ENCODE data around the gene HOXA13.

The HOXA13 gene

DNA sequence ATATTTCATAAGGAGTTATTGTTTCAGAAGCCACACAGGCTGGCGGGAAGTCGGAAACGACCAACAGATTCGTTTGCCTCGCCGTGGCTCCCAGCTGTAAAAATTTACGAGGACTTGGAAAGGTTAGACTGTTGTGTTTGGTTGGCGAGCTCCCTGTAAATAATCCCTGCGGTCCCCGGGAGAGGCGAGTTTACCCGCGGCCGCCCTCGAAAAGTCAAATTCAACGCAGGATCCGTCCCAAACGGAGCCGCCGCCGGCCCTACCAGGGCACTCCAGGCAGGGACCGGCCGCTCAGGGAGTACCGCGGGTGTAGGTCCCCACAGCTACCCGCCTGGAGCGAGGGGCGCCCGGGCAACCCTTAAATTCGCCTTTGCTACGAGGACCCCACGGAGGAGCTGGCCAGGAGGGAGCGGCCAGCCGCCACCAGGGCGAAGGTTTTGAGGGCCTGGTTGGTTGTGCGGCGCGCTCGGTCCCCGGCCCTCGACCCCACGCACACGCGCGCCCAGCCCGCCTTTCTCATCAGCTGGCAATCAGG is 33.8 kb downstream of the HOXA13 start (continued):
- TF ChIP-seq KLF16 (tag by site-specific recombination; IDR thresholded peaks at IDR 0.05) (no peak), ZNF266 (tag by site-specific recombination; IDR thresholded peaks at IDR 0.05; ENCODE audit: low read depth) (no peak), ZSCAN16 (tag by site-specific recombination; IDR thresholded peaks at IDR 0.05) (0 out of 2 replicates have a peak, but pooled peaks have one; percentile 5), ZNF146 (tag by site-specific recombination; IDR thresholded peaks at IDR 0.05) (no peak), ZNF211 (tag by site-specific recombination; IDR thresholded peaks at IDR 0.05; ENCODE audit: low read depth) (no peak), ZNF423 (tag by site-specific recombination; IDR thresholded peaks at IDR 0.05) (no peak; the same call in 1 of the 2 replicates), ZNF18 (tag by site-specific recombination; IDR thresholded peaks at IDR 0.05) (0 out of 2 replicates have a peak, but pooled peaks have one; percentile 35), KLF7 (tag by site-specific recombination; IDR thresholded peaks at IDR 0.05; ENCODE audit: borderline replicate concordance) (no peak), ZNF112 (tag by site-specific recombination; IDR thresholded peaks at IDR 0.05) (no peak), PRDM2 (tag by site-specific recombination; IDR thresholded peaks at IDR 0.05; ENCODE audit: borderline replicate concordance) (no peak), EGR2 (tag by site-specific recombination; IDR thresholded peaks at IDR 0.05; ENCODE audit: low read depth) (no peak), ZNF510 (tag by site-specific recombination; IDR thresholded peaks at IDR 0.05; ENCODE audit: insufficient replicate concordance) (no peak), ZNF677 (tag by site-specific recombination; IDR thresholded peaks at IDR 0.05) (no peak), ZNF777 (tag by site-specific recombination; IDR thresholded peaks at IDR 0.05; ENCODE audit: borderline replicate concordance) (no peak), WT1 (tag by site-specific recombination; IDR thresholded peaks at IDR 0.05) (no peak), ZNF140 (tag by site-specific recombination; IDR thresholded peaks at IDR 0.05) (no peak), ZNF24 (tag by site-specific recombination; IDR thresholded peaks at IDR 0.05) (no peak), ZBTB21 (tag by site-specific recombination; IDR thresholded peaks at IDR 0.05) (no peak), ZNF138 (tag by site-specific recombination; IDR thresholded peaks at IDR 0.05; ENCODE audit: borderline replicate concordance) (no peak)
- TF ChIP-seq, protein P1, sequence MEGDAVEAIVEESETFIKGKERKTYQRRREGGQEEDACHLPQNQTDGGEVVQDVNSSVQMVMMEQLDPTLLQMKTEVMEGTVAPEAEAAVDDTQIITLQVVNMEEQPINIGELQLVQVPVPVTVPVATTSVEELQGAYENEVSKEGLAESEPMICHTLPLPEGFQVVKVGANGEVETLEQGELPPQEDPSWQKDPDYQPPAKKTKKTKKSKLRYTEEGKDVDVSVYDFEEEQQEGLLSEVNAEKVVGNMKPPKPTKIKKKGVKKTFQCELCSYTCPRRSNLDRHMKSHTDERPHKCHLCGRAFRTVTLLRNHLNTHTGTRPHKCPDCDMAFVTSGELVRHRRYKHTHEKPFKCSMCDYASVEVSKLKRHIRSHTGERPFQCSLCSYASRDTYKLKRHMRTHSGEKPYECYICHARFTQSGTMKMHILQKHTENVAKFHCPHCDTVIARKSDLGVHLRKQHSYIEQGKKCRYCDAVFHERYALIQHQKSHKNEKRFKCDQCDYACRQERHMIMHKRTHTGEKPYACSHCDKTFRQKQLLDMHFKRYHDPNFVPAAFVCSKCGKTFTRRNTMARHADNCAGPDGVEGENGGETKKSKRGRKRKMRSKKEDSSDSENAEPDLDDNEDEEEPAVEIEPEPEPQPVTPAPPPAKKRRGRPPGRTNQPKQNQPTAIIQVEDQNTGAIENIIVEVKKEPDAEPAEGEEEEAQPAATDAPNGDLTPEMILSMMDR (tag by site-specific recombination; IDR thresholded peaks at IDR 0.05), result 0 out of 2 replicates have a peak, but pooled peaks have one; percentile 9
- TF ChIP-seq, protein P2, sequence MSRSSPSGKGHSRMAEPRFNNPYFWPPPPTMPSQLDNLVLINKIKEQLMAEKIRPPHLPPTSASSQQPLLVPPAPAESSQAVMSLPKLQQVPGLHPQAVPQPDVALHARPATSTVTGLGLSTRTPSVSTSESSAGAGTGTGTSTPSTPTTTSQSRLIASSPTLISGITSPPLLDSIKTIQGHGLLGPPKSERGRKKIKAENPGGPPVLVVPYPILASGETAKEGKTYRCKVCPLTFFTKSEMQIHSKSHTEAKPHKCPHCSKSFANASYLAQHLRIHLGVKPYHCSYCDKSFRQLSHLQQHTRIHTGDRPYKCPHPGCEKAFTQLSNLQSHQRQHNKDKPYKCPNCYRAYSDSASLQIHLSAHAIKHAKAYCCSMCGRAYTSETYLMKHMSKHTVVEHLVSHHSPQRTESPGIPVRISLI (tag by site-specific recombination; IDR thresholded peaks at IDR 0.05), result no peak
- TF ChIP-seq, protein P3, sequence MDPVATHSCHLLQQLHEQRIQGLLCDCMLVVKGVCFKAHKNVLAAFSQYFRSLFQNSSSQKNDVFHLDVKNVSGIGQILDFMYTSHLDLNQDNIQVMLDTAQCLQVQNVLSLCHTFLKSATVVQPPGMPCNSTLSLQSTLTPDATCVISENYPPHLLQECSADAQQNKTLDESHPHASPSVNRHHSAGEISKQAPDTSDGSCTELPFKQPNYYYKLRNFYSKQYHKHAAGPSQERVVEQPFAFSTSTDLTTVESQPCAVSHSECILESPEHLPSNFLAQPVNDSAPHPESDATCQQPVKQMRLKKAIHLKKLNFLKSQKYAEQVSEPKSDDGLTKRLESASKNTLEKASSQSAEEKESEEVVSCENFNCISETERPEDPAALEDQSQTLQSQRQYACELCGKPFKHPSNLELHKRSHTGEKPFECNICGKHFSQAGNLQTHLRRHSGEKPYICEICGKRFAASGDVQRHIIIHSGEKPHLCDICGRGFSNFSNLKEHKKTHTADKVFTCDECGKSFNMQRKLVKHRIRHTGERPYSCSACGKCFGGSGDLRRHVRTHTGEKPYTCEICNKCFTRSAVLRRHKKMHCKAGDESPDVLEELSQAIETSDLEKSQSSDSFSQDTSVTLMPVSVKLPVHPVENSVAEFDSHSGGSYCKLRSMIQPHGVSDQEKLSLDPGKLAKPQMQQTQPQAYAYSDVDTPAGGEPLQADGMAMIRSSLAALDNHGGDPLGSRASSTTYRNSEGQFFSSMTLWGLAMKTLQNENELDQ (tag by site-specific recombination; IDR thresholded peaks at IDR 0.05; ENCODE audit: low read depth), result no peak
- TF ChIP-seq, protein P4, sequence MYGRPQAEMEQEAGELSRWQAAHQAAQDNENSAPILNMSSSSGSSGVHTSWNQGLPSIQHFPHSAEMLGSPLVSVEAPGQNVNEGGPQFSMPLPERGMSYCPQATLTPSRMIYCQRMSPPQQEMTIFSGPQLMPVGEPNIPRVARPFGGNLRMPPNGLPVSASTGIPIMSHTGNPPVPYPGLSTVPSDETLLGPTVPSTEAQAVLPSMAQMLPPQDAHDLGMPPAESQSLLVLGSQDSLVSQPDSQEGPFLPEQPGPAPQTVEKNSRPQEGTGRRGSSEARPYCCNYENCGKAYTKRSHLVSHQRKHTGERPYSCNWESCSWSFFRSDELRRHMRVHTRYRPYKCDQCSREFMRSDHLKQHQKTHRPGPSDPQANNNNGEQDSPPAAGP (tag by site-specific recombination; IDR thresholded peaks at IDR 0.05), result no peak
